ENCODE data around the gene IDNK.

IDNK gene

GRCh38 chr9:83651558-83651957 is 28.6 kb downstream of the IDNK start:
- H3K4me1 ChIP-seq (ENCODE audit: low read length) = no peaks in the 10 kb centered on the region
- H3K9me3 ChIP-seq (replicated peaks; ENCODE audit: insufficient read depth, low read length) = no peaks in the 10 kb centered on the region
- H3K4me2 ChIP-seq (ENCODE audit: low read depth, low read length) = no peak overlapping the region
- TF ChIP-seq EZH2 (optimal IDR thresholded peaks at IDR 0.05; ENCODE audit: low read depth, low read length) (no peak), EZH2phosphoT487 (IDR thresholded peaks at IDR 0.05; ENCODE audit: low read length) (no peak), CTCF (IDR thresholded peaks at IDR 0.05; ENCODE audit: low read length) (no peak)
- no peaks in the 10 kb centered on the region for H3K9me2 ChIP-seq (replicated peaks; ENCODE audit: insufficient read depth, low read length)
- 0 out of 2 replicates have a peak, but pooled peaks cover 2% of the 10 kb centered on the region for H3K36me3 ChIP-seq (replicated peaks; ENCODE audit: insufficient read depth, low read length)
- H3K79me2 ChIP-seq (ENCODE audit: low read length) = no peaks in the 10 kb centered on the region
- no peak overlapping the region for H2AFZ ChIP-seq (ENCODE audit: low read length)
- H3K9ac ChIP-seq (ENCODE audit: low read length) = no peak overlapping the region
- H3K27me3 ChIP-seq (replicated peaks; ENCODE audit: insufficient read depth, low read length) = no peaks in the 10 kb centered on the region
- no peaks in the 10 kb centered on the region for H3F3A ChIP-seq (ENCODE audit: insufficient read depth, low read length)
- H4K20me1 ChIP-seq (ENCODE audit: insufficient read depth, low read length) = no peaks in the 10 kb centered on the region
- no peak overlapping the region for H3K4me3 ChIP-seq (ENCODE audit: low read length)
- no peak for DNase-seq
- no peak overlapping the region for H3K27ac ChIP-seq (ENCODE audit: low read length)

GRCh38 chr9:83652433-83652832 is 29.5 kb downstream of the IDNK start:
- no peak overlapping the region for H3K4me2 ChIP-seq (ENCODE audit: low read depth, low read length)
- H3K9me2 ChIP-seq (replicated peaks; ENCODE audit: insufficient read depth, low read length) = no peaks in the 10 kb centered on the region
- no peak for DNase-seq
- no peak overlapping the region for H3K9ac ChIP-seq (ENCODE audit: low read length)
- no peak for TF ChIP-seq EZH2 (optimal IDR thresholded peaks at IDR 0.05; ENCODE audit: low read depth, low read length)
- TF ChIP-seq EZH2phosphoT487 (IDR thresholded peaks at IDR 0.05; ENCODE audit: low read length) = no peak
- no peak for TF ChIP-seq CTCF (IDR thresholded peaks at IDR 0.05; ENCODE audit: low read length)
- H2AFZ ChIP-seq (ENCODE audit: low read length) = no peak overlapping the region
- H3K9me3 ChIP-seq (replicated peaks; ENCODE audit: insufficient read depth, low read length) = no peaks in the 10 kb centered on the region
- no peaks in the 10 kb centered on the region for H3K27me3 ChIP-seq (replicated peaks; ENCODE audit: insufficient read depth, low read length)
- H3K27ac ChIP-seq (ENCODE audit: low read length) = no peak overlapping the region
- H3K4me1 ChIP-seq (ENCODE audit: low read length) = no peaks in the 10 kb centered on the region
- 0 out of 2 replicates have a peak, but pooled peaks cover 2% of the 10 kb centered on the region for H3K36me3 ChIP-seq (replicated peaks; ENCODE audit: insufficient read depth, low read length)
- no peak overlapping the region for H3K4me3 ChIP-seq (ENCODE audit: low read length)
- H3F3A ChIP-seq (ENCODE audit: insufficient read depth, low read length) = no peaks in the 10 kb centered on the region
- no peaks in the 10 kb centered on the region for H4K20me1 ChIP-seq (ENCODE audit: insufficient read depth, low read length)
- no peaks in the 10 kb centered on the region for H3K79me2 ChIP-seq (ENCODE audit: low read length)

- H3K4me1 ChIP-seq (ENCODE audit: low read length) = no peaks in the 10 kb centered on the region
- TF ChIP-seq CTCF (IDR thresholded peaks at IDR 0.05; ENCODE audit: low read length) (no peak), EZH2 (optimal IDR thresholded peaks at IDR 0.05; ENCODE audit: low read depth, low read length) (no peak), EZH2phosphoT487 (IDR thresholded peaks at IDR 0.05; ENCODE audit: low read length) (no peak)
- H2AFZ ChIP-seq (ENCODE audit: low read length) = no peak overlapping the region
- H3K36me3 ChIP-seq (replicated peaks; ENCODE audit: insufficient read depth, low read length) = peaks cover 2% of the 10 kb centered on the region; the same call in 1 of the 2 replicates
- H3K4me2 ChIP-seq (ENCODE audit: low read depth, low read length) = no peak overlapping the region
- no peak overlapping the region for H3K27ac ChIP-seq (ENCODE audit: low read length)
- no peaks in the 10 kb centered on the region for H4K20me1 ChIP-seq (ENCODE audit: insufficient read depth, low read length)
- DNase-seq = no peak
- H3K9me3 ChIP-seq (replicated peaks; ENCODE audit: insufficient read depth, low read length) = no peaks in the 10 kb centered on the region
- no peaks in the 10 kb centered on the region for H3K27me3 ChIP-seq (replicated peaks; ENCODE audit: insufficient read depth, low read length)
- H3K4me3 ChIP-seq (ENCODE audit: low read length) = no peak overlapping the region
- no peaks in the 10 kb centered on the region for H3F3A ChIP-seq (ENCODE audit: insufficient read depth, low read length)
- H3K79me2 ChIP-seq (ENCODE audit: low read length) = peaks cover 3% of the 10 kb centered on the region; the same call in 1 of the 2 replicates
- H3K9me2 ChIP-seq (replicated peaks; ENCODE audit: insufficient read depth, low read length) = no peaks in the 10 kb centered on the region
- no peak overlapping the region for H3K9ac ChIP-seq (ENCODE audit: low read length)
Observed at GRCh38 chr9:83655433-83655832, 32.5 kb downstream of the IDNK start.
